Muscle layer of colon (tissue), 2 donors: Measurements from ENCODE around the gene RPS23.

Experiments
- H3K27ac ChIP-seq: one replicate; pipeline ENCODE4 v1.7.0; 2013; ENCODE audit warnings: low read depth, mild to moderate bottlenecking, low read length, moderate library complexity
- H3K27me3 ChIP-seq, 2 donors: one replicate each; pipeline ENCODE4 v1.7.0; 2013; ENCODE audit warnings: low read length in 2 of 2, mild to moderate bottlenecking in 2 of 2; ENCODE audit not compliant: insufficient read depth in 2 of 2, control insufficient read depth in 1 of 2
- H3K36me3 ChIP-seq: one replicate; pipeline ENCODE4 v1.7.0; 2013; ENCODE audit warnings: mild to moderate bottlenecking, low read length; ENCODE audit not compliant: insufficient read depth
- H3K4me1 ChIP-seq: one replicate; pipeline ENCODE4 v1.7.0; 2013; ENCODE audit warnings: mild to moderate bottlenecking, low read length; ENCODE audit not compliant: insufficient read depth
- H3K4me3 ChIP-seq, 2 donors: one replicate each; pipeline ENCODE4 v1.7.0; 2013; ENCODE audit warnings: low read length in 2 of 2, low read depth in 1 of 2, mild to moderate bottlenecking in 1 of 2, moderate library complexity in 1 of 2
- H3K9ac ChIP-seq: one replicate; pipeline ENCODE4 v1.7.0; 2013; ENCODE audit warnings: low read length
- H3K9me3 ChIP-seq: one replicate; pipeline ENCODE4 v1.7.0; 2013; ENCODE audit warnings: mild to moderate bottlenecking, low read length
- donor health status: abdominal sarcoma.
- donor health status: Adenocarcinoma of cecum.

Gene RPS23

GRCh38 chr5:82308416-82308815 is 30.3 kb upstream of the RPS23 start:
- no peaks in the 10 kb centered on the region for H3K27me3 ChIP-seq
- peaks cover 4% of the 10 kb centered on the region for H3K36me3 ChIP-seq
- no peak overlapping the region for H3K4me3 ChIP-seq
- H3K9ac ChIP-seq, result no peak overlapping the region
- no peaks in the 10 kb centered on the region for H3K4me1 ChIP-seq
- H3K9me3 ChIP-seq, result no peaks in the 10 kb centered on the region
- H3K27ac ChIP-seq, result no peak overlapping the region

- Histone ChIP-seq H3K36me3 (peaks cover 4% of the 10 kb centered on the region), H3K9ac (no peak overlapping the region), H3K27ac (no peak overlapping the region), H3K27me3 (no peaks in the 10 kb centered on the region), H3K9me3 (no peaks in the 10 kb centered on the region), H3K4me1 (no peaks in the 10 kb centered on the region), H3K4me3 (no peak overlapping the region)
Measured at GRCh38 chr5:82307451-82307850, 29.3 kb upstream of the RPS23 start.

- Histone ChIP-seq H3K4me1 (no peaks in the 10 kb centered on the region), H3K4me3 (no peak overlapping the region), H3K27me3 (no peaks in the 10 kb centered on the region), H3K36me3 (peaks cover 4% of the 10 kb centered on the region), H3K9me3 (no peaks in the 10 kb centered on the region), H3K27ac (no peak overlapping the region), H3K9ac (no peak overlapping the region)
Measured at GRCh38 chr5:82306151-82306550, 28.0 kb upstream of the RPS23 start.

GRCh38 chr5:82301190-82301589 is 23.0 kb upstream of the RPS23 start:
- no peak overlapping the region for H3K9ac ChIP-seq

GRCh38 chr5:82298668-82299067 is 20.5 kb upstream of the RPS23 start:
- H3K27ac ChIP-seq, result no peak overlapping the region
- no peak overlapping the region for H3K9ac ChIP-seq
- H3K9me3 ChIP-seq, result no peaks in the 10 kb centered on the region
- H3K27me3 ChIP-seq, result no peaks in the 10 kb centered on the region
- H3K36me3 ChIP-seq, result no peaks in the 10 kb centered on the region
- no peak overlapping the region for H3K4me3 ChIP-seq
- no peaks in the 10 kb centered on the region for H3K4me1 ChIP-seq

More at GRCh38 chr5:82301190-82301589, 23.0 kb upstream of the RPS23 start:
- Histone ChIP-seq H3K36me3 (no peaks in the 10 kb centered on the region), H3K4me1 (no peaks in the 10 kb centered on the region), H3K4me3 (no peak overlapping the region), H3K27me3 (no peaks in the 10 kb centered on the region), H3K27ac (no peak overlapping the region), H3K9me3 (no peaks in the 10 kb centered on the region)

GRCh38 chr5:82297711-82298110 is 19.6 kb upstream of the RPS23 start:
- Histone ChIP-seq H3K4me3 (no peak overlapping the region), H3K36me3 (no peaks in the 10 kb centered on the region), H3K4me1 (no peaks in the 10 kb centered on the region), H3K27me3 (no peaks in the 10 kb centered on the region), H3K27ac (no peak overlapping the region), H3K9ac (no peak overlapping the region), H3K9me3 (no peaks in the 10 kb centered on the region)

GRCh38 chr5:82296929-82297328 is 18.8 kb upstream of the RPS23 start:
- Histone ChIP-seq H3K27me3 (no peaks in the 10 kb centered on the region), H3K36me3 (no peaks in the 10 kb centered on the region), H3K9ac (no peak overlapping the region), H3K4me3 (no peak overlapping the region), H3K27ac (no peak overlapping the region), H3K4me1 (no peaks in the 10 kb centered on the region), H3K9me3 (no peaks in the 10 kb centered on the region)

- Histone ChIP-seq H3K27ac (no peak overlapping the region), H3K9me3 (no peaks in the 10 kb centered on the region), H3K36me3 (no peaks in the 10 kb centered on the region), H3K4me1 (no peaks in the 10 kb centered on the region), H3K9ac (no peak overlapping the region), H3K27me3 (no peaks in the 10 kb centered on the region), H3K4me3 (no peak overlapping the region)
Measured at GRCh38 chr5:82295959-82296531, 17.9 kb upstream of the RPS23 start.

GRCh38 chr5:82295144-82295543 is 17.0 kb upstream of the RPS23 start:
- Histone ChIP-seq H3K36me3 (no peaks in the 10 kb centered on the region), H3K9ac (no peak overlapping the region), H3K27me3 (no peaks in the 10 kb centered on the region), H3K4me1 (no peaks in the 10 kb centered on the region), H3K9me3 (no peaks in the 10 kb centered on the region), H3K4me3 (no peak overlapping the region), H3K27ac (no peak overlapping the region)

GRCh38 chr5:82291420-82291819 is 13.3 kb upstream of the RPS23 start:
- Histone ChIP-seq H3K27ac (no peak overlapping the region), H3K4me1 (no peaks in the 10 kb centered on the region), H3K9ac (no peak overlapping the region), H3K9me3 (no peaks in the 10 kb centered on the region), H3K4me3 (no peak overlapping the region), H3K36me3 (no peaks in the 10 kb centered on the region), H3K27me3 (no peaks in the 10 kb centered on the region)

- Histone ChIP-seq H3K36me3 (no peaks in the 10 kb centered on the region), H3K27ac (no peak overlapping the region), H3K4me3 (no peak overlapping the region), H3K4me1 (no peaks in the 10 kb centered on the region), H3K9me3 (no peaks in the 10 kb centered on the region), H3K9ac (no peak overlapping the region), H3K27me3 (no peaks in the 10 kb centered on the region)
Measured at GRCh38 chr5:82290908-82291307, 12.8 kb upstream of the RPS23 start.

- Histone ChIP-seq H3K4me1 (no peaks in the 10 kb centered on the region), H3K9ac (no peak overlapping the region), H3K27me3 (no peaks in the 10 kb centered on the region), H3K36me3 (no peaks in the 10 kb centered on the region), H3K4me3 (no peak overlapping the region), H3K9me3 (no peaks in the 10 kb centered on the region), H3K27ac (no peak overlapping the region)
Measured at GRCh38 chr5:82290005-82290404, 11.9 kb upstream of the RPS23 start.
